Measurements from ENCODE around the gene PFKFB2. TPM values are rescaled to one million over a fixed set of nuclear protein-coding genes. Genes with fewer than 3 reads are reported as not detected.

The PFKFB2 gene
- total and polyA plus RNA-seq, 2 of the 8 experiments (the other 6 are each of a cell fraction or from before 2014, with no cell fraction given), result 6.7 to 19.1 TPM

- TF ChIP-seq CHD7 (IDR thresholded peaks at IDR 0.05; ENCODE audit: insufficient replicate concordance, low read length), result no peak
- TF ChIP-seq CTCF (IDR thresholded peaks at IDR 0.05; ENCODE audit: control extremely low read depth in 1 of 3, insufficient read depth in 1 of 3, low read depth in 1 of 3, low read length in 3 of 3), result no peak
Observed at GRCh38 chr1:207078578-207079132, 25.6 kb downstream of the PFKFB2 start (continued).

Data from H1 (cell line).